NCI-H2107 (cell line): Measurements from ENCODE around the gene NIPAL3.

ENCODE experiments used
- DNase-seq: peaks from one replicate; lab custom pipeline; 2025; lab: John Stamatoyannopoulos, UW

NIPAL3 gene

GRCh38 chr1:24390924-24391782 is 24.4 kb upstream of the NIPAL3 start:
- DNase-seq: peak; percentile 17

- peak; percentile 23 for DNase-seq
Observed at GRCh38 chr1:24391882-24392603, 23.6 kb upstream of the NIPAL3 start.

- DNase-seq: no peak
Observed at GRCh38 chr1:24392604-24392946, 23.0 kb upstream of the NIPAL3 start.

- no peak for DNase-seq
Observed at GRCh38 chr1:24392982-24393650, 22.5 kb upstream of the NIPAL3 start.

GRCh38 chr1:24393892-24394291 is 21.7 kb upstream of the NIPAL3 start:
- no peak for DNase-seq

- no peak for DNase-seq
Observed at GRCh38 chr1:24400065-24400464, 15.5 kb upstream of the NIPAL3 start.

GRCh38 chr1:24403806-24404205 is 11.8 kb upstream of the NIPAL3 start:
- no peak for DNase-seq

GRCh38 chr1:24406788-24407187 is 8.8 kb upstream of the NIPAL3 start:
- no peak for DNase-seq

- DNase-seq: no peak
Observed at GRCh38 chr1:24409535-24409934, 6.1 kb upstream of the NIPAL3 start.

GRCh38 chr1:24410750-24411149 is 4.9 kb upstream of the NIPAL3 start:
- no peak for DNase-seq

GRCh38 chr1:24411963-24412362 is 3.6 kb upstream of the NIPAL3 start:
- DNase-seq: no peak

GRCh38 chr1:24412408-24412807 is 3.2 kb upstream of the NIPAL3 start:
- DNase-seq: no peak

- peak; percentile 90 for DNase-seq
Observed at GRCh38 chr1:24413350-24414163, 2.0 kb upstream of the NIPAL3 start, which contains the start of gene STPG1. Gene STPG1 (minus strand): TSS chr1:24413782. CDS start chr1:24401388, 12,394 bp downstream.

GRCh38 chr1:24414775-24415333 is 748 bp upstream of the NIPAL3 start:
- no peak for DNase-seq

GRCh38 chr1:24415910-24416665 is 486 bp downstream of the NIPAL3 start:
- no peak for DNase-seq

- DNase-seq: peak; percentile 34
Observed at GRCh38 chr1:24416666-24417391, 1.2 kb downstream of the NIPAL3 start.

- DNase-seq: no peak
Observed at GRCh38 chr1:24417681-24418080, 2.1 kb downstream of the NIPAL3 start.

- peak; percentile 83 for DNase-seq
Observed at GRCh38 chr1:24418898-24419628, 3.5 kb downstream of the NIPAL3 start.

GRCh38 chr1:24420547-24420946 is 4.9 kb downstream of the NIPAL3 start:
- DNase-seq: no peak
